ENCODE data around the gene IGF2BP2.

DNA sequence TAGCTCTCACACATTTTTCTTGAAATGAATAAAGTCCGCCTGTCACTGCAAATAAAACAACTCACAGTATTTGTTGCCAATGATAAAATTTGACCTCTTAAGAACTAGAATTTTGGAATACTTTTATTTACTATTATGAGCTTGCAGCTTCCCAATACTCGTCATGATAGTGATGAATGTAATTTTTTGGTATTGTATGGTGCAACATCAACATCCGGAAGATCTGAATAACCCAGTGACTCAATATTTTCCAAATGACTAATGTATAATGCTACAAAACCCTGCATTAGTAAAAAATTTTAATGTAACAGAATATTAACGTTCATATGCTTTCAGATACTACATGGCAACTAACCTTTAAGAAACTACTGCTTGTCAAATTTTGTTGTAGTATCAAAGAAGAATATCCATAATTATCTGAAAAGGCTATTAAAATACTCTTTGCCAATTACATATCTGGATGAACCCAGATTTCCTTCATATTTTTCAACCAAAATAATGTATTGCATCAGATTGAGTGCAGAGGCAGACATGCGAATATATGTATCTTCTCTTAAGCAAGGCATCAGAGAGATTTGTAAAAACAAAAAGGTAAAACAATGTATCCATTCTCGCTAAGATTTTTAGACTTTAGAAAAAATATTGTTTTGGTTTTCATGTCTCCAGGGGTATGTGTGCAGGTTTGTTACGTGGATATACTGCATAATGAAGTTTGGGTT, 95.3 kb downstream of the IGF2BP2 start:
- TF ChIP-seq POLR2AphosphoS5 (IDR thresholded peaks at IDR 0.05; ENCODE audit: low read depth), result no peak
- TF ChIP-seq CTCF (IDR thresholded peaks at IDR 0.05; ENCODE audit: insufficient read depth, low read length), result no peak
- no peak for TF ChIP-seq REST (IDR thresholded peaks at IDR 0.05; ENCODE audit: insufficient replicate concordance, low read depth)
- TF ChIP-seq GABPA (IDR thresholded peaks at IDR 0.05; ENCODE audit: low read depth), result no peak
- no peak for TF ChIP-seq SPI1 (IDR thresholded peaks at IDR 0.05; ENCODE audit: borderline replicate concordance, low read depth)

Measured in HL-60 (cell line).